Measurements from ENCODE around the gene ACSL5.

- TF ChIP-seq CTCF (IDR thresholded peaks at IDR 0.05) (no peak), EZH2 (IDR thresholded peaks at IDR 0.05; ENCODE audit: borderline replicate concordance, insufficient read depth, low read depth, low read length, poor library complexity, severe bottlenecking) (no peak)
Observed at GRCh38 chr10:112348759-112349158, 25.2 kb upstream of the ACSL5 start.

Measured in B cell (primary cell).